ENCODE measurements around the gene RNASE13. TPM values are rescaled to one million over a fixed set of nuclear protein-coding genes. Genes with fewer than 3 reads are reported as not detected.
"Not testable (repeated sequence)": the region's sequence is repeated elsewhere in the genome, so short reads cannot be mapped to it uniquely, and the experiment has no call there.

The RNASE13 gene
- total RNA-seq, 1 experiment from 2014 or later, result not detected

- H3K9me3 Mint-ChIP-seq; H3K4me3 Mint-ChIP-seq; H3K36me3 Mint-ChIP-seq; DNase-seq (ENCODE audit: low spot score); H3K27ac Mint-ChIP-seq; ATAC-seq: not testable (repeated sequence)
- Mint-ChIP-seq H3K27me3 (ENCODE audit: low read depth) (peaks cover 11% of the 10 kb centered on the region), H3K4me1 (peaks cover 11% of the 10 kb centered on the region)
- POLR2A ChIA-PET, result interaction anchor here (0.5 kb wide), 1 partner anchor 206 kb away, joined by 4 read pairs; no protein-coding TSS in a partner anchor
- CTCF ChIA-PET, result interaction anchor here (2.3 kb wide), 1 partner anchor 15 kb away, joined by 13 read pairs; no protein-coding TSS in a partner anchor
Measured at GRCh38 chr14:20985650-20986049, 49.0 kb downstream of the RNASE13 start.

Small RNAs within 50 kb of the gene (microRNA-seq; reads per million reads assigned to microRNA genes)
- not detected for gene MIR6717 (ENCODE audit: borderline number of aligned reads)

Other genes with a start within 250 kb of the RNASE13 start
- gene RNASE1, start 232.0 kb downstream of the RNASE13 start, total RNA-seq (2021), result 3.4 to 6.2 TPM (median 4.7 TPM) in 3 replicates
- gene RNASE3, start 143.4 kb downstream of the RNASE13 start, total RNA-seq (2021), result not detected in 3 replicates
- not detected in 3 replicates for gene RNASE2, start 79.3 kb downstream of the RNASE13 start, total RNA-seq (2021)
- gene METTL17, start 44.8 kb downstream of the RNASE13 start, total RNA-seq (2021), result 79.5 to 98.1 TPM (median 90.8 TPM) in 3 replicates
- 0.14 TPM in 1 of 3 replicates, not detected in the others for gene SLC39A2, start 35.5 kb downstream of the RNASE13 start, total RNA-seq (2021)
- gene NDRG2, start 9.7 kb downstream of the RNASE13 start, total RNA-seq (2021), result 28.5 to 32.2 TPM (median 30.1 TPM) in 3 replicates
- 0.35 to 0.60 TPM in 2 of 3 replicates, not detected in the other for gene TPPP2, start 4.6 kb downstream of the RNASE13 start, total RNA-seq (2021)
- not detected in 3 replicates for gene RNASE7, start 7.6 kb upstream of the RNASE13 start, total RNA-seq (2021)
- not detected in 3 replicates for gene RNASE8, start 23.0 kb upstream of the RNASE13 start, total RNA-seq (2021)
- gene ARHGEF40, start 35.5 kb upstream of the RNASE13 start, total RNA-seq (2021), result 58.6 to 74.2 TPM (median 58.8 TPM) in 3 replicates
- 149 to 154 TPM (median 149 TPM) in 3 replicates for gene ZNF219, start 63.8 kb upstream of the RNASE13 start, total RNA-seq (2021)
- gene TMEM253, start 66.3 kb upstream of the RNASE13 start, total RNA-seq (2021), result 1.7 to 2.2 TPM (median 1.9 TPM) in 3 replicates
- gene OR5AU1, start 121.3 kb upstream of the RNASE13 start, total RNA-seq (2021), result not detected in 3 replicates
- gene HNRNPC, start 234.6 kb upstream of the RNASE13 start, total RNA-seq (2021), result 982 to 1,062 TPM (median 1,056 TPM) in 3 replicates
- 0.41 to 0.71 TPM (median 0.50 TPM) in 3 replicates for gene RPGRIP1, start 245.3 kb upstream of the RNASE13 start, total RNA-seq (2021)